Dendritic cell treated with granulocyte-macrophage colony-stimulating factor and Interleukin-4, amounts not matched to agents 40 ng/mL and 50 ng/mL, for 4 days (primary cell): ENCODE data around the gene KRT6B.

Experiments
- H3K27ac Mint-ChIP-seq: one replicate; pipeline ENCODE4 v1.8.0; 2022; ENCODE audit warnings: mild to moderate bottlenecking, mixed read lengths
- H3K27me3 Mint-ChIP-seq: one replicate; pipeline ENCODE4 v1.8.0; 2022; ENCODE audit warnings: mild to moderate bottlenecking, mixed read lengths
- H3K36me3 Mint-ChIP-seq: one replicate; pipeline ENCODE4 v1.8.0; 2022; ENCODE audit warnings: low read depth, mixed read lengths
- H3K4me1 Mint-ChIP-seq: one replicate; pipeline ENCODE4 v1.8.0; 2022; ENCODE audit warnings: low read depth, mixed read lengths
- H3K4me3 Mint-ChIP-seq: one replicate; pipeline ENCODE4 v1.8.0; 2022; ENCODE audit warnings: mild to moderate bottlenecking, moderate library complexity, mixed read lengths
- H3K9me3 Mint-ChIP-seq: one replicate; pipeline ENCODE4 v1.8.0; 2022; ENCODE audit warnings: mixed read lengths
- intact Hi-C: fragments of 100-400 bp; cut with micrococcal nuclease; formaldehyde crosslinking; loops from one replicate; pipeline ENCODE4 v1.15.0; 2022

Gene KRT6B

GRCh38 chr12:52402873-52403540 is 48.9 kb downstream of the KRT6B start:
- no peaks in the 10 kb centered on the region for H3K9me3 Mint-ChIP-seq
- no peak overlapping the region for H3K4me3 Mint-ChIP-seq
- H3K27me3 Mint-ChIP-seq, result no peaks in the 10 kb centered on the region
- no peaks in the 10 kb centered on the region for H3K36me3 Mint-ChIP-seq
- intact Hi-C loops, result no loop called here
- peaks cover 5% of the 10 kb centered on the region for H3K4me1 Mint-ChIP-seq
- no peak overlapping the region for H3K27ac Mint-ChIP-seq

- H3K27ac Mint-ChIP-seq, result no peak overlapping the region
- H3K27me3 Mint-ChIP-seq, result peaks cover 2% of the 10 kb centered on the region
- H3K36me3 Mint-ChIP-seq, result no peaks in the 10 kb centered on the region
- H3K4me3 Mint-ChIP-seq, result no peak overlapping the region
- peaks cover 5% of the 10 kb centered on the region for H3K4me1 Mint-ChIP-seq
- H3K9me3 Mint-ChIP-seq, result no peaks in the 10 kb centered on the region
- intact Hi-C loops, result no loop called here
These were observed 49.6 kb downstream of the KRT6B start for GRCh38 chr12:52402377-52402776.

GRCh38 chr12:52401926-52402325 is 50.0 kb downstream of the KRT6B start:
- no peak overlapping the region for H3K27ac Mint-ChIP-seq
- no peaks in the 10 kb centered on the region for H3K36me3 Mint-ChIP-seq
- H3K27me3 Mint-ChIP-seq, result peaks cover 4% of the 10 kb centered on the region
- no peaks in the 10 kb centered on the region for H3K9me3 Mint-ChIP-seq
- H3K4me1 Mint-ChIP-seq, result peaks cover 5% of the 10 kb centered on the region
- H3K4me3 Mint-ChIP-seq, result no peak overlapping the region
- intact Hi-C loops, result no loop called here

GRCh38 chr12:52401526-52401925 is 50.4 kb downstream of the KRT6B start:
- intact Hi-C loops, result no loop called here
- Mint-ChIP-seq H3K36me3 (no peaks in the 10 kb centered on the region), H3K4me3 (no peak overlapping the region), H3K27me3 (peaks cover 6% of the 10 kb centered on the region), H3K27ac (no peak overlapping the region), H3K4me1 (peaks cover 5% of the 10 kb centered on the region), H3K9me3 (no peaks in the 10 kb centered on the region)

GRCh38 chr12:52400906-52401305 is 51.0 kb downstream of the KRT6B start:
- Mint-ChIP-seq H3K36me3 (no peaks in the 10 kb centered on the region), H3K4me1 (peaks cover 5% of the 10 kb centered on the region), H3K4me3 (no peak overlapping the region), H3K9me3 (no peaks in the 10 kb centered on the region), H3K27me3 (peaks cover 6% of the 10 kb centered on the region), H3K27ac (no peak overlapping the region)
- intact Hi-C loops, result no loop called here

- H3K4me3 Mint-ChIP-seq, result no peak overlapping the region
- H3K36me3 Mint-ChIP-seq, result no peaks in the 10 kb centered on the region
- no peaks in the 10 kb centered on the region for H3K9me3 Mint-ChIP-seq
- intact Hi-C loops, result no loop called here
- no peak overlapping the region for H3K27ac Mint-ChIP-seq
- H3K4me1 Mint-ChIP-seq, result peaks cover 5% of the 10 kb centered on the region
- H3K27me3 Mint-ChIP-seq, result peaks cover 10% of the 10 kb centered on the region
These were observed 52.2 kb downstream of the KRT6B start for GRCh38 chr12:52399756-52400155.

GRCh38 chr12:52398176-52398575 is 53.8 kb downstream of the KRT6B start:
- no peak overlapping the region for H3K27ac Mint-ChIP-seq
- no peaks in the 10 kb centered on the region for H3K9me3 Mint-ChIP-seq
- peaks cover 10% of the 10 kb centered on the region for H3K27me3 Mint-ChIP-seq
- peaks cover 4% of the 10 kb centered on the region for H3K4me1 Mint-ChIP-seq
- H3K4me3 Mint-ChIP-seq, result no peak overlapping the region
- H3K36me3 Mint-ChIP-seq, result no peaks in the 10 kb centered on the region
- intact Hi-C loops, result no loop called here

GRCh38 chr12:52396656-52397055 is 55.3 kb downstream of the KRT6B start:
- Mint-ChIP-seq H3K27me3 (peaks cover 10% of the 10 kb centered on the region), H3K36me3 (no peaks in the 10 kb centered on the region), H3K9me3 (no peaks in the 10 kb centered on the region), H3K27ac (no peak overlapping the region), H3K4me3 (no peak overlapping the region), H3K4me1 (no peaks in the 10 kb centered on the region)
- intact Hi-C loops, result no loop called here
